OCI-LY1 (cell line): Measurements from ENCODE around the gene NPHS2.

Experiments used
- H2AFZ ChIP-seq: fragments of 200-600 bp; sonication (generic), shearing (Covaris generic); 2 replicates; pipeline ENCODE4 v1.6.0; 2014; ENCODE audit warnings: antibody characterized with exemption, mild to moderate bottlenecking, low read length
- H3F3A ChIP-seq: fragments of 200-600 bp; sonication (generic), shearing (Covaris generic); 2 replicates; pipeline ENCODE4 v1.6.0; 2014; ENCODE audit warnings: mild to moderate bottlenecking, antibody characterized with exemption, low read length, moderate library complexity; ENCODE audit not compliant: insufficient read depth
- H3K27ac ChIP-seq: fragments of 200-600 bp; sonication (generic); 2 replicates; pipeline ENCODE4 v1.5.1; 2014; ENCODE audit warnings: low read length, mixed run types, mild to moderate bottlenecking, low read depth; ENCODE audit not compliant: poor library complexity, severe bottlenecking
- H3K27me3 ChIP-seq: fragments of 200-600 bp; sonication (generic); 2 replicates; pipeline ENCODE4 v1.6.0; 2014; ENCODE audit warnings: antibody characterized with exemption, mild to moderate bottlenecking, low read length, moderate library complexity; ENCODE audit not compliant: insufficient read depth
- H3K36me3 ChIP-seq: fragments of 200-600 bp; sonication (generic); 2 replicates; pipeline ENCODE4 v1.6.1; 2014; ENCODE audit warnings: mild to moderate bottlenecking, antibody characterized with exemption, low read length, moderate library complexity, mixed read lengths; ENCODE audit not compliant: insufficient read depth
- H3K4me1 ChIP-seq: fragments of 200-600 bp; sonication (generic); 2 replicates; pipeline ENCODE4 v1.5.1; 2014; ENCODE audit warnings: mild to moderate bottlenecking, low read length, moderate library complexity; ENCODE audit not compliant: insufficient read depth, severe bottlenecking
- H3K4me2 ChIP-seq: fragments of 200-600 bp; sonication (generic), shearing (Covaris generic); 2 replicates; pipeline ENCODE4 v1.6.1; 2014; ENCODE audit warnings: low read length
- H3K4me3 ChIP-seq: fragments of 200-600 bp; sonication (generic); 2 replicates; pipeline ENCODE4 v1.5.1; 2014; ENCODE audit warnings: low read length, low read depth, mild to moderate bottlenecking, mixed read lengths; ENCODE audit not compliant: poor library complexity, severe bottlenecking
- H3K79me2 ChIP-seq: fragments of 200-600 bp; shearing (Covaris generic); 2 replicates; pipeline ENCODE4 v1.6.1; 2016; ENCODE audit warnings: mixed run types, low read length, mixed read lengths; ENCODE audit not compliant: insufficient read depth
- H3K9ac ChIP-seq: fragments of 200-600 bp; sonication (generic), shearing (Covaris generic); 2 replicates; pipeline ENCODE4 v1.6.1; 2014; ENCODE audit warnings: mild to moderate bottlenecking, low read length, mixed read lengths
- H3K9me2 ChIP-seq: fragments of 200-600 bp; sonication (generic), shearing (Covaris generic); 2 replicates; pipeline ENCODE4 v1.6.1; 2014; ENCODE audit warnings: low read depth, mild to moderate bottlenecking, low read length, mixed read lengths
- H3K9me3 ChIP-seq: fragments of 200-600 bp; shearing (Covaris generic); 2 replicates; pipeline ENCODE4 v1.6.1; 2014; ENCODE audit warnings: low read length, mixed read lengths
- H4K20me1 ChIP-seq: fragments of 200-600 bp; sonication (generic), shearing (Covaris generic); 2 replicates; pipeline ENCODE4 v1.6.0; 2016; ENCODE audit warnings: mild to moderate bottlenecking, low read length; ENCODE audit not compliant: insufficient read depth
- CTCF ChIP-seq: fragments of 200-600 bp; sonication (generic), shearing (Covaris generic); IDR thresholded peaks from 2 replicates; pipeline ENCODE4 v1.5.1; 2017; ENCODE audit warnings: mild to moderate bottlenecking, antibody characterized with exemption, low read length, moderate library complexity, mixed read lengths
- EZH2 ChIP-seq: fragments of 200-600 bp; sonication (generic), shearing (Covaris generic); IDR thresholded peaks from 2 replicates; pipeline ENCODE4 v1.8.0; 2017; ENCODE audit warnings: borderline replicate concordance, mixed run types, mild to moderate bottlenecking, antibody characterized with exemption, low read length, moderate library complexity, mixed read lengths

The NPHS2 gene

DNA sequence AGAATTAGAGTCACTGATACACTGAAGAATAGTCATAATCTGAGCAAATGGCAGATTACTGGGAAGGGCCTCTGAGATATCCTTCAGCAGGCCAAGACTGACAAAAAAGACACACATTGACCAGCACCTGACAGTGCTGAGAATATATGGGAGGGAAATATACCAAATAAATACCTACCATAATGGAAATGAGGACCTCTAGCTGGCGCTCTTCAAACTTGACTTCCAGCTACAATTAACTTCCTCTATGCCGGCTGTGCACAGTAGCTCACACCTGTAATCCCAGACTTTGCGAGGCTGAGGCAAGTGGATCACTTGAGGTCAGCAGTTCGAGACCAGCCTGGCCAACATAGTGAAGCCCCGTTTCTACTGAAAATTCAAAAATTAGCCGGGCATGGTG lies 69.5 kb downstream of the NPHS2 start:
- H3K9me3 ChIP-seq = no peaks in the 10 kb centered on the region
- no peaks in the 10 kb centered on the region for H3F3A ChIP-seq
- no peak overlapping the region for H2AFZ ChIP-seq
- H3K9ac ChIP-seq = no peak overlapping the region
- H3K27me3 ChIP-seq = no peaks in the 10 kb centered on the region
- no peaks in the 10 kb centered on the region for H3K4me1 ChIP-seq
- no peak overlapping the region for H3K4me3 ChIP-seq
- H3K36me3 ChIP-seq = no peaks in the 10 kb centered on the region
- no peak overlapping the region for H3K4me2 ChIP-seq
- H3K9me2 ChIP-seq = no peaks in the 10 kb centered on the region
- H4K20me1 ChIP-seq = no peaks in the 10 kb centered on the region
- no peak overlapping the region for H3K27ac ChIP-seq
- TF ChIP-seq EZH2 (no peak), CTCF (no peak)
- no peaks in the 10 kb centered on the region for H3K79me2 ChIP-seq
